HG03565 (cell line): Measurements from ENCODE around the gene BMP8B.
A peak's percentile ranks its signal among the peaks of the same experiment; 100 is the strongest.
"Not testable (repeated sequence)": the region's sequence is repeated elsewhere in the genome, so short reads cannot be mapped to it uniquely, and the experiment has no call there.

Experiments
- ATAC-seq: cut with Tn5 transposase; IDR thresholded peaks from one replicate; pipeline ENCODE4 v1.9.1; 2021; ENCODE audit warnings: mild to moderate bottlenecking, moderate library complexity; ENCODE audit not compliant: unreplicated experiment

The BMP8B gene, protein sequence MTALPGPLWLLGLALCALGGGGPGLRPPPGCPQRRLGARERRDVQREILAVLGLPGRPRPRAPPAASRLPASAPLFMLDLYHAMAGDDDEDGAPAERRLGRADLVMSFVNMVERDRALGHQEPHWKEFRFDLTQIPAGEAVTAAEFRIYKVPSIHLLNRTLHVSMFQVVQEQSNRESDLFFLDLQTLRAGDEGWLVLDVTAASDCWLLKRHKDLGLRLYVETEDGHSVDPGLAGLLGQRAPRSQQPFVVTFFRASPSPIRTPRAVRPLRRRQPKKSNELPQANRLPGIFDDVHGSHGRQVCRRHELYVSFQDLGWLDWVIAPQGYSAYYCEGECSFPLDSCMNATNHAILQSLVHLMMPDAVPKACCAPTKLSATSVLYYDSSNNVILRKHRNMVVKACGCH

DNA sequence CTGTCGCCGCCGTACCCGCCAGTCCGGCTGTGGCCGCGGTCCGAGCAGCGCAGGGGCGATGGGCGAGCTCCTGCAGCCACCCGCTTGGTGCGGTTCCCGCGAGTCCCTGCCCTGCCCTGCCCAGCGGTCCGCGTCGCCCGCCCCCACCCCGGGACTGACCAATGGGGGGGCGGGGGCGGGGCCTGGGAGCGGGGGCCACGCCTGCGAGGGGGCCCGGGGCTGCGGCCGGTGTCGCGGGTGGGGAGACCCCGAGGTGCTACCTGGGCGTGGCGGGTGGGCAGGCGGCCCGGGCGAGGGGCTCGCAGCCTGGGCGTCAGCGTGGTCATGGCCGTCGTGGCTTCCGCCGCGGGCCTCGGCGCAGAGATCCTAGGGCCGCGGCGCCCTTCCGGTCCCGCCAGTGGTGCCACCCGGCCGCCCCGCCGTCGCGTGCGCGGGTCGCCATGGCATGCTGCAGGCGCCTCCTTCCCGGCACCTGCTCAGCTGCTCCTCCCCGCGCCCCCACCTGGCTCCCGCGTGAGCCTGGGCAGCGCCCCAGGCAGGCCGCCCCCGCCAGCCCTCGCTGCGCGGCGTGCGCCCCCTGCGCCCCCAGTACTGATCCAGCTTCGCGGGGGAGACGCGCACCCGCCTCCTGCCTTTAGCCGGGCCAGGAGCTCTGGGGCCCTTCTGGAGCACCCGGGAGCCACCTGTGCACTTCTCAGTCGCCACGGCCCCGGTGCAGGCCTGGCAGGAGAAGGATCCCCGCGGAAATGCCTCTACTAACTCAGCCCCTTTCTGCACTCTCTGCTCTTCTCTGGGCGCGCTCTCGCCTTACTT, at the start of gene BMP8B:
Gene BMP8B (minus strand): TSS at position 108 of the 813 bp plus-strand sequence. CDS start 380 bp downstream, outside the sequence.
- ATAC-seq, result no peak

DNA sequence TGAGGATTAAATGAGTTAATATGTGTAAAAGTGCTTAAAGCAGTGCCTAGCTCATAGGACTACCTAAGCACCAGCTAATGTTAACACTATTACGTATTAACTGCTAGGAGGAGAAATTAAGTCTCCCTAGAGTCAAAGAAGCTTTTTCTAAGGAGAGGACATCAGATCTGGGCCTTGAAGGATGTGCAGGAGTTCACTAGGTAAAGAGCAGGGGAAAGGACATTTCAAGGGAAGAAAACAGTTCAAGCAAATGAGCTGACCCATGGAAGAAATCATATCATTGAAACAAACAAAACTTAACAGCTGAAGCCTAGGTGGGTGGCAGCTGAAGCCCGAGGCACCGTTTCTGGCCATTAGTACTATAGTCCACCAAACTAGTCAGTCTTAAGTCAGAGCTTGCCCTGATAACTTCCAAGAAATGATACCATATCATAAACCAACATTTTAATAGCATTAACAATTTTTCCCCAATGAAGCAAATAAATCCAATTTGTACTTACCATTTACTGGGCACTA, 48.0 kb upstream of the BMP8B start:
- no peak for ATAC-seq

DNA sequence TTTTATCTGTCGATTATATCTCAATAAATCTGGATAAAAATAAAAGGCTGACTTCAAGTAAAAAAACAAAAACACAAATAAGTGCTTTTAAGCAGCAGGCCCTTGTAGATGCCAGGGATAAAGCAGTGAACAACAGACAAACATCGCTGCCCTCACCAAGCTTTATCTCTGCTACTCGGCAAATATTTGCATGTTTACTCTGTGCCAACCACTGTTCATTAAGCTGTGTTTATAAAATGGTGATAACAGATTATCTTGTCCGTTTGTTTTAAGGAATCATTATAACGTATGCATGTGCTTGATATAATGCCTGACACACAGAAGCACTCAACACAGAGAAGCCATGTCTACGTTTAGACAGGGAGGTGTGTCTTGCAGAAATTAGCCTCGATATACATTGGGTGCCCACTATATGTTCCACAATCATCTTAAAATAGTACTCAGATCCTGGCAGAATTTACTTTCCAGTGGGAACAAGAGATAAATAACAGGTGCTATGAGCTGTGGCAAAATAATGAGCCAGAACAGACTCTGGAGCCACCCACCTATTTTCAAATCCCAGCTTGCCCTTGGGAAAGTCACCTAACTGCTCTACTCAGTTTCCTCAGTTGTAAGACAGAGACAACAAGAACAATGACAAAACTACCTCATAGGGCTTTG, 47.4 kb upstream of the BMP8B start:
- ATAC-seq, result no peak

DNA sequence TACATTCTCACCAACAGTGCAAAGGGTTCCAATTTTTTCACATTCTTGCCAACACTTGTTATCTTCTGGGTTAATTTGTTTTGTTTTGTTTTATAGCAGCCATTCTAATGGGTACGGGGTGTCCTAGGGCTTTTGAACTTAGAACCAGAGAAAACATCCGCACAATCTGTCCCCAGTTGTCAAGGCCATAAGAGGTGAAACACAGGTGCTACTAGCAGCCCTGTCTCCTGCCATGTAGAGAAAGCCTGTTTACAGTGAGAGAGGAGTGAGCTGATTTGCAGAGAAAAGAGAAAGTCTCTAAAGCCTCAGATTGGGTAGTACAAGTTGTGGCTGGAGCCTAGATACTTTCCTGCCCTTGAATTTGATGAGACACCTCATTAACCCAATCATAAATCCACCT, 46.4 kb upstream of the BMP8B start:
- ATAC-seq, result no peak

DNA sequence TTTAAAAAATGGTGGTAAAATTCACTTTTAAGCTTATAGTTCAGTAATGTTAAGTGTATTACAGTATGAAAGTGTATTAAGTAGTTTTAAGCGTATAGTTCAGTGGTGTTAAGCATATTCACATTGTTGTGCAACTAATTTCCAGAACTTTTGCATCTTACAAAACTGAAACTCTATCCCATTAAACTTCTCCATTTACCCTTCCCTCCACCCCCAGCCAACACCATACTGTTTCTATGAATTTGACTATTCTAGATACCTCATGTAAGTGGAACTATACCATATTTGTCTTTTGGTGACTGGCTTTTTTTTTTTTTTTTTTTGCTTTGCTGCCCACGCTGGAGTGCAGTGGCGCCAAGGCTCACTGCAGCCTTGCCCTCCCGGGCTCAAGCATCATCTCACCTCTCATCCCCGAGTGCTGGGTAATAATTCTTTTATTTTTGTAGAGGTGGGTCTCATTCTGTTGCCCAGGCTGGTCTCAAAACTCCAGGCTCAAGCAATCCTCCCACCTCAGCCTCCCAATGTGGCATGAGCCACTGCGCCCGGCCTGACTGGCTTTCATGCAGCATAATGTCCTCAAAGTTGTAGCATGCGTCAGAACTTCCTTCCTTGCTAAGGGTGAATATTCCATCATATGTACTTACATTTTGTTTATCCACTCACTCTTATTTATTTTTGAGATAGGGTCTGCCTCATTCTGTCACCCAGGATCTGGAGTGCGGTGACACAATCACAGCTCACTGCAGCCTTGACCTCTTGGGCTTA, 45.1 kb upstream of the BMP8B start:
- no peak for ATAC-seq

DNA sequence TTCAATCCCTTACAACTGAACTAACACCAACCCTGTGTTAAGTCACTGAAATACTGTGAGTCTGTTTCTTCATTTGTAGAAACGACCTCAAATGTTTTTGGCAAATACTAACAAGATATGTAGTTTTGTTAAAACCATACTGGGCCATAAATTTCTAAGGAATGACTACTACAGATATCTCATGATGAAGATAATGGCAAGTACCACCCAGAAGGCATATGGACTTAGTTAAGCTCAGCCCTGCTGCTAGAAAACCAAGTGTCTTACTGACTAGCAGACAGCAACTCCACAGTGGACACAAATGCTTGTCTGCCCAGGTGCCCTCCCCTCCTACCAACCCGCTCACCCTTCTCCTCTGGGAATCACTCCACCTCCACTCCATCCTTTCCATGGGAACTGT, 44.5 kb upstream of the BMP8B start:
- no peak for ATAC-seq

DNA sequence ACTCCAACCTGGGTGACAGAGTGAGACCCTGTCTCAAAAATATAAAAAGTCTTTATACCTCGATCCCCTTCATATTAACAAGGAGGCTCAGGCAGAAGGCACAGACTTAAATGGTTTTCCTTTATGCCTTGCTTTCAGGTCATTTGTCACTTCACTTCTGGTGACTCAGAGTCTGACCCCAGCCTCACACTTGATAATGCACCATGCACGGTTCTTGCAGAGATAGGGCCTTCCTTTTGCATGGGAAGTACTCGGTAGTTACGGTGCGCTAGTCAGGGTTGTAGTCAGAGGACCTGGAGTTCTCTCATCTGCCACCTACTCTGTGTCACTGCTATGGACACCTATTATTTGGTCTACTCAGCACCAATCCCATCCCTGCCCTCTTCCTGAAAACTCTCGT, 43.6 kb upstream of the BMP8B start:
- no peak for ATAC-seq

DNA sequence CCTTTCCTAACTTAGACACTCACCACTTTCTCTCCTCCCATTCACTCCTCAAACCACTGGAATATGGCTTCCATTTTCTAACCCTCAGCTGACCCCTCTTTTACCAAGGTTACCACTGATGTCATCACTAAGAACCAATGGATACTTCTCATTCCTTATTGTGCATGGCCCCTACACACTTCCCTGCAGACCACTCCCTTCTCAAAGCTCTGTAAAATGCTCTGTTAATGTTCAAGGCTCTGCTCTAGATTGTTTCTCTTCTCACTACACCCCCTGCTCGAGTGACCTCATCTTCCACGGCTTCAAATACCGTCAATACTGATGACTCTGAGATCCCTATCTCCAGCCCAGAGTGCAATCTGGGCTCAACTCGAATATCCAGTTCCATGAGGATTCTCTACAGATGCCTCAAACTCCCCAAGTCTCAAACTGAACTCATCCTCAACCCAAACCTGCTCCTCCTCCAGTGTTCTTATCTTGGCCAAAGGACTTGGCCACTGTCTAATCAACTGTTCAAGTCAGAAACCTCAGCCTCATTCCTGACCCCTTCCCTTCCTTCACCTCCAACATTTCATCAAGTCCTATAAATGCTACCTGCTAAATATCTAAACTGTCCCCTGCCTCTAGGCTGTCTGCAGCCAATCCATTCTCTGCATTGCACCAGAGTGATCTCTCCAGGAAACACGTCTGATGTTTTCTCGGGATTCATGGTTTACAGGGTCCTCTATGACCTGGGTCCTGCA, 41.3 kb upstream of the BMP8B start:
- no peak for ATAC-seq

DNA sequence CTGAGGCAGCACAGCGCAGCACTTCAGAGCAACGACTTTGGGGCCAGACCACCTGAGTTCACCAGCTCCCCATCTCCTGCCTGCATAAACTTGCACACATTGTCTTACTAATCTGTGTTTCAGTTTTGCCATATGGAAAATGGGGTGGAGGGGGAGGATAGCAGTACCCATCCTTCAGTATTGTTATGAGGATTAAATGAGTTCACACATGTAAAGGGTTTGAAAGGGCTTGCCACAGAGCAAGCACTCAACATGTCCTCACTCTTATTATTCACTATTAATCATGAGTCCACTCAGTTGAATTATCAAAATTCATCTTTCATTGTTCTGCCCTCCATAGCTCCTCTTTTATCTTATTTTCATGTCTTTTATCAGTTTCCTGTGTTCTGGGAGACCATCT, 40.1 kb upstream of the BMP8B start:
- ATAC-seq, result no peak

DNA sequence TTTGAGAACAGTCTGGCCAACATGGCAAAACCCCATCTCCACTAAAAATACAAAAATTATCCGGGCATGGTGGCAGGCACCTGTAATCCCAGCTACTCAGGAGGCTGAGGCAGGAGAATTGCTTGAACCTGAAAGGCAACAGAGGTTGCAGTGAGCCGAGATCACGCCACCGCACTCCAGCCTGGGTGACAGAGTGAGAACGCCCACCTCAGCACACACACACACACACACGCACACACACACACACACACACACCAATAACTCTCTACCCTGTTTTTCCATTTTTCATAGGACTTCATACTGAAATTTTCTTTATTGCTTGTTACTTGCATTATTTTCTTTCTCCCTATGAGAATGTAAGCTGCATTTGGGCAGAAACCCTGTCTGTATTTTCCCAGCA, 39.6 kb upstream of the BMP8B start:
- not testable (repeated sequence) for ATAC-seq

DNA sequence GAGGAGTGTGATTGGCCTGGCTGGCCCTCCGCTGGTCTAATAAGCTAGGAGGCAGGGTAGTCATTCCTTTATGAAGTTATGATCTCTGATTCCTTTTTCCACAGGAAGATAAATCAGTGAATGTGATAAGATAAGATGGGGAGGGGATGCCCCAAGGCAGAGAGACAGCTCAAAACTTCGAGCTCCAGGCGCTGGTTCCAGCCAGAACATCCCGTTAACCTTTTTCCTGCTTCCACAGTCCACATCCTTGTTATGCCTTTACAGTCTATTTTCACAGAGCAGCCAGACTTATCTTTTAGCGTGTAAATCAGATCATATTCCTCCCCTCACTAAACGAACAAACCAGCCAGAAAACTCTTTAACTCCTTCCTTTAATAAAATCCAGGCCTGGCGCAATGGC, 38.5 kb upstream of the BMP8B start:
- no peak for ATAC-seq

DNA sequence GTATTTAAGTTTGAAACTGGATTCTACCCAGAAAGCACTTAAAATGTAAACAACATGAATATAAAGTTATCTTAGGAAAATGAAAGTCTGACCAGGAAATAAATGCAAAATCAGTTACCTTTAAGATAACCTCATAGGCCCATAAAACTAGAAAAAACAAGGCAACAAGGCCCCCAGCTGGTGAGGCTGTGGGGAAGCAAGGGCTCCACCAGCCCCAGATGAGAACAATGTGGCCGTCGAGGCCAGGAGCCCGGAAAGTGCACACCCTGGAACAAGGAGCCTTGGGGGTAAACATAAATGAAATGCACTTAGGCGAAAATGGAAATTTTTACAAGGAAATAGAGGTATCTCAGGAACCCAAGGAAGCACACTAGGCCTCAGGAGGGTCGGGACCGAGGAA, 37.9 kb upstream of the BMP8B start:
- ATAC-seq, result no peak

DNA sequence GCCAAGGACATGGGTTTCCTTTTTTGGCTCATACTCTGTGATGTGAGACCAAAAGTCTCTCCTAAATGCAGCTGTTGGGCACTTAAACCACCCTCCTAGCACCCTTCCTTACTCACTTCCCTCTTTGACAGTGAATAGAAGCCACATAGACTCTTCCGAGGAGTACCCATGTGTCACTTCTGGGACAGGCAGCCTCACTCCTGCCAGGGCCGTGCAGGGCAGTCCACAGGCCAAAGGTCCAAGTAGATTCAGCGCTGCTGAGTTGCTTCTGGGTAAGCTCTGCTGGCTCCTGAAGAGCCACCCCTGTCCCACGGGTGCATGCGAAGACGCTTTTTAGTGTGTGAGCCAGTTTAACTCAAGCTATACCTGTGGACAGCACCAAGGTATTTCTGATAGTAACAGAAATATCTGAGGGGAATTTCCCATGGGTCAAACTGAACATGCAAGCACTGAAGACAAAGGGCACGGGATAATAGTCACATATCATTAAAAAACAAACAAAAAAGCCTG, 36.8 kb upstream of the BMP8B start:
- no peak for ATAC-seq

DNA sequence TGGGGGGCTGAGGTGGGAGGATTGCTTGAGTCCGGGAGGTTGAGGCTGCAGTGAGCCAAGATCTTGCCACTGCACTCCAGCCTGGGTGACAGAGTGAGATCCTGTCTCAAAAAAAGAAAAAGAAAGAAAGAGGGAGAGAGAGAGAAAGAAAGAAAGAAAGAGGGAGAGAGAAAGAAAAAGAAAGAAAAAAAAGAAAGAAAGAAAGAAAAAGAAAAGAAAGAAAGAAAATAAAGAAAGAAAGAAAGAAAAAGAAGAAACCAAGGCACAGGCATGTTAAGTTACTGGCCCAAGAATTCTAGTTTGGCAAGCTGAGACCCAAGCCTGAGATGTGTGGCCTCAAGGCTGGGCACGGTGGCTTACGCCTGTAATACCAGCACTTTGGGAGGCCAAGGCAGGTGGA, 34.8 kb upstream of the BMP8B start:
- ATAC-seq, result not testable (repeated sequence)

DNA sequence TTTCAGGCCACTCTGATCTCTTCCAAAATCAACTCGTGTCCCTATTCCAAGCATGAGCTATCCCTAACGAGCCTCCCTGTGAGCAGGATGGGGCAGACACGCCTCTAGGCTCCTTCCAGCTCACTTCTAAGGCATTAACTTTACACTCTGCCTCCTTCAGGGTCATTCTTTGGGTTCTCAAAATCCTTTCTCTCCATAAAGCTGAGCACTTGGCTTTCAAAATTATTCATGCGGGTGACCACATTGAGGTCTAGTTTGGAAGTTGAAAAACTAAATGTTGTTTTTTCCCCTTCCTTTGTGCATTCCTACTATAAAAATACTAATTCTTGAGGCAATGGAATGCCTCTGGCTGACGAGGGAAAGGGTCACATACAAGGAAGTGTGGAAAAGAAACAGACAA, 33.5 kb upstream of the BMP8B start:
- ATAC-seq, result no peak

DNA sequence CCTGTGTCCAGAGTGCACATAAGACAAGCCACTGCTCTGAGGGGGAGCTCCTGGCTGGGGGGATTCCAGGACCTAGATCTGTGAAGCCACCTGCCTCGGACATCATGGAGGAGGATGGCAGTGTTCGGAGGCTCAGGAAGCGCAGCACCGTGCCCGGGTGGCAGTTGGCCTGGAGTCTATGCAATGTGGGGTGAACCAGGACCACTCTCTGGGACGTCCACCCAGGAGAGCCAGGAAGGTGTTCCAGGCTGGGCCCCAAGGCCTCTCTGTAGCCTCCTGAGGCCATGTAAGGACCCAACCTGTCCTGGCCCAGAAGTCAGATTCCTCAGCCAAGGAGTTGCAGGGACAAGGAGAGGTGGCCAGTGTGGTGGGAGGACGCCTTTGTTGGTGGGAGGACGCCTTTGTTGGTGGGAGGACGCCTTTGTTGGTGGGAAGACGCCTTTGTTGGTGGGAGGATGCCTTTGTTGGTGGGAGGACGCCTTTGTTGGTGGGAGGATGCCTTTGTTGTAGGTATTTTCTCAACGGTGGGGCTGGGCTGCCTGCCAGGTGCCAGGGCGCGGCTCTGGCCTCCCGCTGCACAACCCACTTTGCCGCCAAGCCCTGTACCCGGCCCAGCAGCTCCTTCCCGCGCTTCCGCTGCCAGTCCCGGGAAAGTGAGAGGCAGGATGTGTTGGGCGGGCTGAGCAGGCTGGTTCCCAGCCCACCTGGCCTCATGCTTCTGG, 30.6 kb upstream of the BMP8B start:
- ATAC-seq, result no peak

DNA sequence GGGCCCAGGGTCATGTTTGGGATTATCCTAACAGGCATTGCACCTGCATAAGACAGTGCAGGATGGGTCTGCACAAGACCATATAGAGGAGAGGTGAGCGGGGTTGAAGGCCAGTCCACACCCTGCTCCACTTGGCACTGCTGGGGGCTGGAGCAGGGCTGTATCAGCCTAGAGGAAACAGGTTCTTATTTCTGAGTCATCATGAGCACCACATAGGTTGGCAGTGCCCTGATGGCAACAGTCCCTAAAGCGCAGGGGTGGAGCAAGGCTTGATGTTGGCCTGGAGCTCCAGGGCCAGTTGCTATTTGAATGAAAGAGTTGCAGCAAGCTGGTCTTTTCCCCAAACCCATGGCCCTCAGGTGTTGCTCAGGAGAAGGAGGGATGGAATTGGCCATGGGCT, 29.8 kb upstream of the BMP8B start:
- ATAC-seq, result no peak

DNA sequence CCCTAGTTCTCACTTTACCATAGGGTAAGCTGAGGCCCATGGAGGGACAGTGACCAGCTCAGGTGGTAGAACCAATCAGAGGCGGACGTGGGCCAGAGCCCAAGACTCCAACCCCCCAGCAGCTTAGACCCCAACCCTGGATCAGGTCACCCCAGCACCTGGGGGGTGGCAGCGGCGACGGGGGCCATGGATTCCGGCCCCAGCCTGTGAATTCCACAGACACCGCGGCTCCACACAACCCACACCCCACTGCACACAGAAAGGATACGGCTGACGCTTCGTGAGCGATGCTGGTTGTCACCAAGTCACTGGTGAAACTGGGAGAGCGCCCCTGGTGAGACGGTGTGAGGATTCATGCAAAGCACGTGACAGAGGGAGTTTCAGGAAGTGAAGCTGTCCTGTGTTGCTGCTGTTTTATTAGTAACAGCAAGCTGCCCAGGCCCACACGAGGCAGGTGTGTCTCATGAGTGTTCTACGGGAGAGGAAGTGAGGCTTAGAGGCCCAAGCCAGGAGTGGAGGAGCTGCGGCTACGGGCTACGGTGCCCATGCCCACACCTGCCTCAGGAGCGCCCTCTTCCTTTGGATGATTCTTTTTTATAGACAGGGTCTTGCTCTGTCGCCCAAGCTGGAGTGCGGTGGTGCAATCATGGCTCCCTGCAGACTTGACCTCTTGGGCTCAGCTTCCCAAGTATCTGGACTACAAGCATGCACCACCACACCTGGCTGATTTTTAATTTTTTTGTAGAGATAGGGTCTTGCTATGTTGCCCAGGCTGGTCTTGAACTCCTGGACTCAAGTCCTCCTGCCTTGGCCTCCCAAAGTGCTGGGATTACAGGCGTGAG, 28.6 kb upstream of the BMP8B start:
- peak; percentile 71 for ATAC-seq
